ENCODE data around the gene ORMDL2. TPM values are rescaled to one million over a fixed set of nuclear protein-coding genes. Genes with fewer than 3 reads are reported as not detected.

Gene ORMDL2
- total RNA-seq, 6 experiments from 2014 or later, result 20.2 to 35.4 (median 24.9) TPM

- Histone ChIP-seq H3K4me3 (no peak overlapping the region), H3K27ac (no peak overlapping the region), H3K27me3 (no peaks in the 10 kb centered on the region), H3K4me1 (peaks cover 0 to 17% (median 8%) of the 10 kb centered on the region in 4 donors), H3K9me3 (no peaks in the 10 kb centered on the region), H3K36me3 (peaks cover 0 to 7% (median 4%) of the 10 kb centered on the region in 4 donors)
- intact Hi-C loops (cut with DNase I), result loop anchor here in 1 of 2 donors (10.0 kb wide), 1 partner anchor 119 kb away; the partner anchor contains the start of gene DGKA
- WGBS (ENCODE audit: insufficient coverage, low coverage, low lambda C conversion rate, missing lambda C conversion rate), result 67% methylated on average over 4 of the region's 12 CpGs
- DNase-seq, result no peak
- TF ChIP-seq CTCF (IDR thresholded peaks at IDR 0.05) (no peak), POLR2A (IDR thresholded peaks at IDR 0.05) (no peak)
- ATAC-seq, result no peak
Measured at GRCh38 chr12:55815473-55815872, 2.4 kb upstream of the ORMDL2 start.

- intact Hi-C loops (cut with DNase I), result loop anchor here in 1 of 2 donors (10.0 kb wide), 1 partner anchor 118 kb away; the partner anchor contains the start of gene DGKA
- TF ChIP-seq POLR2A (IDR thresholded peaks at IDR 0.05) (no peak), CTCF (IDR thresholded peaks at IDR 0.05) (no peak)
- no peaks in the 10 kb centered on the region for H3K27me3 ChIP-seq
- 0% methylated on average over 14 of the region's 14 CpGs for WGBS (ENCODE audit: insufficient coverage, low coverage, low lambda C conversion rate, missing lambda C conversion rate)
- DNase-seq (no peak), ATAC-seq (no peak)
- peak overlapping the region; percentile 58 to 70 (median 69) for H3K4me3 ChIP-seq
- H3K4me1 ChIP-seq, result peaks cover 0 to 18% (median 8%) of the 10 kb centered on the region in 4 donors
- peaks cover 0 to 20% (median 12%) of the 10 kb centered on the region in 4 donors for H3K36me3 ChIP-seq
- H3K9me3 ChIP-seq, result no peaks in the 10 kb centered on the region
- peak overlapping the region; percentile 71 to 87 (median 76) for H3K27ac ChIP-seq
Measured at GRCh38 chr12:55816881-55817344, 928 bp upstream of the ORMDL2 start.

- ATAC-seq, result peak; percentile 53 to 57 (median 55)
- TF ChIP-seq CTCF (IDR thresholded peaks at IDR 0.05), result no peak
- TF ChIP-seq POLR2A (IDR thresholded peaks at IDR 0.05), result no peak
- no peaks in the 10 kb centered on the region for H3K9me3 ChIP-seq
- intact Hi-C loops (cut with DNase I), result loop anchor here in 1 of 2 donors (10.0 kb wide), 1 partner anchor 117 kb away; the partner anchor contains the start of gene DGKA
- H3K4me3 ChIP-seq, result peak overlapping the region; percentile 58 to 70 (median 69)
- H3K27ac ChIP-seq, result peak overlapping the region in 2 of 3 donors; percentile 43 to 67
- no peak for DNase-seq
- 2% methylated on average over 16 of the region's 17 CpGs for WGBS (ENCODE audit: insufficient coverage, low coverage, low lambda C conversion rate, missing lambda C conversion rate)
- H3K27me3 ChIP-seq, result no peaks in the 10 kb centered on the region
- H3K4me1 ChIP-seq, result peaks cover 0 to 31% (median 11%) of the 10 kb centered on the region in 4 donors
- peaks cover 0 to 28% (median 16%) of the 10 kb centered on the region in 4 donors for H3K36me3 ChIP-seq
Measured at GRCh38 chr12:55818140-55818728, 393 bp downstream of the ORMDL2 start.

GRCh38 chr12:55818886-55819285 is 1.0 kb downstream of the ORMDL2 start:
- intact Hi-C loops (cut with DNase I), result loop anchor here in 1 of 2 donors (10.0 kb wide), 1 partner anchor 116 kb away; the partner anchor contains the start of gene DGKA
- WGBS (ENCODE audit: insufficient coverage, low coverage, low lambda C conversion rate, missing lambda C conversion rate), result 75% methylated on average over 4 of the region's 6 CpGs
- peak overlapping the region in 1 of 3 donors; percentile 58 for H3K4me3 ChIP-seq
- H3K9me3 ChIP-seq, result no peaks in the 10 kb centered on the region
- H3K4me1 ChIP-seq, result peaks cover 0 to 36% (median 15%) of the 10 kb centered on the region in 4 donors
- DNase-seq, result no peak
- TF ChIP-seq POLR2A (IDR thresholded peaks at IDR 0.05) (no peak), CTCF (IDR thresholded peaks at IDR 0.05) (no peak)
- H3K27me3 ChIP-seq, result no peaks in the 10 kb centered on the region
- H3K36me3 ChIP-seq, result peaks cover 0 to 28% (median 16%) of the 10 kb centered on the region in 4 donors
- H3K27ac ChIP-seq, result no peak overlapping the region
- no peak for ATAC-seq
